HuH-7 (cell line): ENCODE results near the gene CXorf51A.
"Not testable (repeated sequence)": the region's sequence is repeated elsewhere in the genome, so short reads cannot be mapped to it uniquely, and the experiment has no call there.

Source experiments
- DNase-seq: peaks from one replicate; pipeline ENCODE4 v3.0.0; 2011; ENCODE audit warnings: low spot score

CXorf51A gene

DNA sequence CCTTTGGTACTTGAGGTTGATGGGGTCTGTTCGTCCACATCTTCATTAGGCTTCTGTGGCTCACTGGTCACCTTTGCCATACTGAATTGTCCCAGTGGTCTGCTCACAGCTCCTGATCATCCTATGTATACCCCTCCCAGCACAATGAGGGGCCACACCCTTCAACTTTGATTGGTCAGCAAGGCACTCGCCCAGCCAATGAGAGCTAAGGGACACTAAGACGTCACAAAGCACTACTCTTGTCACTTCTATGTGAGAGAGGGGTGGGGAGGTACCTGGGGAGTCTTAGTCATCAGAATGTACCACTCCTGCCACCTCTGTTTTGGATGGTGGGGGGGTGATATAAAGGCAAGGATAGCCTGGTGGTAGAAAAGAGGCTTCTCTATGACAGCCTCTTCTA lies at the start of gene CXorf51A:
Gene CXorf51A, minus strand, starts transcription at position 101 of the 400 bp plus-strand sequence. Its CDS starts 21 bp downstream, at position 80.
- DNase-seq = not testable (repeated sequence)

DNA sequence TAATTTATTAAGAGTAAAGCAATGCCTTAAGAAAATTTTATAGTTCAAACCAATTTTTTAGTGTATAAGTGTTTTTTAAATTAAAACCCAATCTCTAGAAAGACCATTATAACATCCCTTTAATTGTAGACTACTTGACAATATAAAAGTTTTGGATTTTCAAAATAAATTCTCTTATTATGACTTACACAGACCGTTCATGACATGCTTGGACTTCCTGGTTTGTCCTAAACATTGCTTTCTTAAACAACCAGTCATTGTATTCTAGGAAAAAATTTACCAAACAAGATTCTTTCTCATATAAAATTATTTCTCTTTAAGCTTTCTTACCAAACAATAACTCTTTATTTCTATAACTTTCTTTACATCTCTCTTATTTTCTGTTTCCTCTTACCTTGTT lies 49.0 kb upstream of the CXorf51A start:
- DNase-seq = no peak

DNA sequence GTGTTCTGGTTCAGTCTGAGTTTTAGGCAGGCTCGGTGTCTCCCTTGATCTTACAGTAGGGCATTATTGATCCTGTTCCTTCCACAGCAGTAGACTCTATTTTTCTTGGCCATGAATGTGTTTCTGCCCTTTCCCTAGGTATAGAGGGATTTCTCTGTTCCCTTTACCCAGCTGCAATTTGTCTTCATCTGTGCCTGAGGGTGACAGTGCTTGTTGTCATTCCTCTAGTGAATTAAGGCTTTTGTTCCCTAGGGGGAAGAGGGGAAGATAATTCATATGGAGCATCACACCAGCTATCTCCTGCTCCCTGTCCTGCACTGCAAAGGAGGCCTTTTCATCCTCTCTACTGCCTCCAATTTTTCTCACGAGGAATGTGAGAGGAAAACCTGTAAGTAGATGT lies 39.7 kb upstream of the CXorf51A start:
- DNase-seq = no peak

DNA sequence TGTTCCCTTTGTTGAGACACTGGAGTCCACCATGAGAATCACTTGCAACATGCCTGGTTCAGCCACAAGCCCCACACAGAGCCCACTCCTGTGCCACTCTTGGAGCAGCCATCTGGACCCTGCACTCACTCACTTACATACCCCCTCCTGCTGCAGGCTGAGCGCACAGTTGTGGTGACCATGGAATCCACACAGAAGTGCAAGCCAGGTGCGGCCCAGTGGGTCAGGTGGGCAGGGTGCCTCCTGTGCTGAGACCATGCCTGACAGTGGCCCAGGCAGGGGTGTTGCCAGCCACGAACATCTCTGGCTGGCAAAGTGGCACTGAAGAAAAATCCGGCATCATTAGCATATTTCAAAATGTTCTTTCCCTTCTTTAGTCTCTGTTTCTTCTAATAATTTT lies 17.4 kb upstream of the CXorf51A start:
- DNase-seq = no peak

DNA sequence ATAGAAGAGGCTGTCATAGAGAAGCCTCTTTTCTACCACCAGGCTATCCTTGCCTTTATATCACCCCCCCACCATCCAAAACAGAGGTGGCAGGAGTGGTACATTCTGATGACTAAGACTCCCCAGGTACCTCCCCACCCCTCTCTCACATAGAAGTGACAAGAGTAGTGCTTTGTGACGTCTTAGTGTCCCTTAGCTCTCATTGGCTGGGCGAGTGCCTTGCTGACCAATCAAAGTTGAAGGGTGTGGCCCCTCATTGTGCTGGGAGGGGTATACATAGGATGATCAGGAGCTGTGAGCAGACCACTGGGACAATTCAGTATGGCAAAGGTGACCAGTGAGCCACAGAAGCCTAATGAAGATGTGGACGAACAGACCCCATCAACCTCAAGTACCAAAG lies 5.1 kb downstream of the CXorf51A start, which contains the start of gene CXorf51B:
Gene CXorf51B, plus strand, starts transcription at position 301 of the 400 bp plus-strand sequence. Its CDS starts 21 bp downstream, at position 322.
- DNase-seq = not testable (repeated sequence)
